NT2/D1 (cell line): ENCODE results near the gene APC.

Source experiments
- DNase-seq: peaks from one replicate; pipeline ENCODE4 v3.0.0-alpha.2; 2011; ENCODE audit warnings: low read depth, low spot score
- H3K27me3 ChIP-seq: 2 replicates; pipeline ENCODE4 v1.6.0; 2011; ENCODE audit warnings: mild to moderate bottlenecking; ENCODE audit not compliant: insufficient read length, insufficient read depth
- H3K36me3 ChIP-seq: 2 replicates; pipeline ENCODE4 v1.6.1; 2011; ENCODE audit warnings: mild to moderate bottlenecking, low read length, mixed read lengths; ENCODE audit not compliant: insufficient read depth, insufficient read length
- H3K4me1 ChIP-seq: 2 replicates; pipeline ENCODE4 v1.5.1; 2011; ENCODE audit not compliant: insufficient read depth, insufficient read length
- H3K4me3 ChIP-seq: 2 replicates; pipeline ENCODE4 v1.5.1; 2011; ENCODE audit warnings: low read depth; ENCODE audit not compliant: insufficient read length
- H3K9ac ChIP-seq: 2 replicates; pipeline ENCODE4 v1.6.0; 2011; ENCODE audit warnings: low read depth; ENCODE audit not compliant: insufficient read length
- H3K9me3 ChIP-seq: 2 replicates; pipeline ENCODE4 v1.5.1; 2011; ENCODE audit warnings: mild to moderate bottlenecking, low read length; ENCODE audit not compliant: insufficient read depth
- SUZ12 ChIP-seq: IDR thresholded peaks from 2 replicates; pipeline ENCODE4 v1.6.1; 2011; ENCODE audit not compliant: insufficient read length, insufficient read depth; ENCODE audit errors: extremely low read depth
- YY1 ChIP-seq: IDR thresholded peaks from 2 replicates; pipeline ENCODE4 v1.6.1; 2011; ENCODE audit not compliant: insufficient read length, insufficient read depth
- ZNF274 ChIP-seq: IDR thresholded peaks from 2 replicates; pipeline ENCODE4 v1.6.1; 2011; ENCODE audit warnings: mild to moderate bottlenecking, low read depth, low read length

Gene APC

DNA sequence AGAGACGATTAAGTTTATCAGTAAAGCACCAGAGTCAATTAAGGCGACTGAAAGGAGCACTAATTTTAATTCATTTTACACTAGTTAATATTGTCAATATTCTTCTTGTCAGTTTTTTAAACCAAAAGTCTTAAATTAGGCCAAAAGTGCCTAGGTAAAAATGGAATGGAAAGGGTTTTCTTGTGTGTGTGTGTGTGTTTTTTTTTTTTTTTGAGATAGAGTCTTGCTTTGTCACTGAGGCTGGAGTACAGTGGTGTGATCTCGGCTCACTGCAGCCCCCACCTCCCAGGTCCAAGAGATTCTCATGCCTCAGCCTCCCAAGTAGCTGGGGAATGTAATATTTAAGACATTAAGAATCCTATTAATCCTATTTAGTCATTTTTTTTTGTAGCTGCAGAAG, 3.1 kb upstream of the APC start:
- Histone ChIP-seq H3K9me3 (no peaks in the 10 kb centered on the region), H3K27me3 (no peaks in the 10 kb centered on the region), H3K4me3 (no peak overlapping the region), H3K36me3 (no peaks in the 10 kb centered on the region), H3K9ac (no peak overlapping the region), H3K4me1 (no peaks in the 10 kb centered on the region)
- TF ChIP-seq YY1 (no peak), ZNF274 (no peak), SUZ12 (no peak)
- DNase-seq = no peak

GRCh38 chr5:112735702-112736101, 2.0 kb upstream of the APC start:
- Histone ChIP-seq H3K36me3 (no peaks in the 10 kb centered on the region), H3K4me1 (no peaks in the 10 kb centered on the region), H3K9me3 (no peaks in the 10 kb centered on the region), H3K27me3 (no peaks in the 10 kb centered on the region), H3K4me3 (no peak overlapping the region), H3K9ac (no peak overlapping the region)
- no peak for DNase-seq
- TF ChIP-seq YY1 = no peak
- TF ChIP-seq SUZ12 = no peak
- no peak for TF ChIP-seq ZNF274

DNA sequence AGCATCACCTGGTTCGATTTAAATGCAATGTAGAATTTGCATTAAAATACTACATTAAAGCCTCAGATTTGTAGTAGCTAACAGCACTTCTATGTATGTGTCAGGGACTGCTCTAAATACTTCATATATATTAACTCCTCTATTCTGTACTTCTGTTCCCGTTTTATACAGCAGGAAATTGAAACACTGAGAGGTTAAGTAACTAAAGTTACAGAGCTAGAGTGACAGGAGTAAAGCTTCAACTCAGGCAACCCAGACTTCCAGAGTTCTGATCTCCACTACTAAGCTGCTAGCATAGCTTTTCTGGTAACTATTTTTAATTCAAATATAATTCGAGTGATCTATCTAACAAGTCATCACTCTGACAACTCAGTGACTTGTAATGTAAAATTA, 619 bp upstream of the APC start:
- no peak for DNase-seq
- peak overlapping the region; percentile 56 for H3K9ac ChIP-seq
- no peak for TF ChIP-seq ZNF274
- TF ChIP-seq YY1 = no peak
- TF ChIP-seq SUZ12 = no peak
- no peaks in the 10 kb centered on the region for H3K36me3 ChIP-seq
- no peaks in the 10 kb centered on the region for H3K27me3 ChIP-seq
- peak overlapping the region; percentile 49 for H3K4me3 ChIP-seq
- no peaks in the 10 kb centered on the region for H3K9me3 ChIP-seq
- no peaks in the 10 kb centered on the region for H3K4me1 ChIP-seq

GRCh38 chr5:112738191-112738560, 491 bp downstream of the APC start:
- DNase-seq = no peak
- peak overlapping the region; percentile 49 for H3K4me3 ChIP-seq
- no peak overlapping the region for H3K9ac ChIP-seq
- no peaks in the 10 kb centered on the region for H3K9me3 ChIP-seq
- no peaks in the 10 kb centered on the region for H3K27me3 ChIP-seq
- TF ChIP-seq SUZ12 (no peak), ZNF274 (no peak), YY1 (no peak)
- H3K4me1 ChIP-seq = no peaks in the 10 kb centered on the region
- H3K36me3 ChIP-seq = no peaks in the 10 kb centered on the region

- no peak for TF ChIP-seq YY1
- TF ChIP-seq SUZ12 = no peak
- no peak for TF ChIP-seq ZNF274
- Histone ChIP-seq H3K4me3 (no peak overlapping the region), H3K9ac (no peak overlapping the region), H3K36me3 (no peaks in the 10 kb centered on the region), H3K27me3 (no peaks in the 10 kb centered on the region), H3K9me3 (no peaks in the 10 kb centered on the region), H3K4me1 (no peaks in the 10 kb centered on the region)
- no peak for DNase-seq
These were observed 4.7 kb downstream of the APC start for GRCh38 chr5:112742424-112742823.

DNA sequence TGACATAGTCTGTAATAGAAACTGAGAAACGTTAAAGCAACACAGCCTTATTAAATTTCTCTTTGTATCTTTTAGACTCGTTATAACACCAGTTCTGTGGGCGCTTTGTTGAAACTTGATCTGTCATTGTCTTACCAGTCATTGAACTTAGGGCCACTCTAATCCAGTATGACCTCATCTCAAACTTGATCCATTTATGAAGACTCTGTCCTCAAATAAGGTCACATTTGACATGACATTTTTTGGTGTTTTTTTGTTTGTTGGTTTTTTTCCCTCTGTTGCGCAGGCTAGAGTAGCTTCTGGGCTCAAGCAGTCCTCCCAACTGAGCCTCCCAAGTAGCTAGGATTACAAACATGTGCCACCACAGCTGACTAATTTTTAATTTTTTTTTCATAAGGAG, 5.9 kb downstream of the APC start:
- Histone ChIP-seq H3K9ac (no peak overlapping the region), H3K4me1 (no peaks in the 10 kb centered on the region), H3K36me3 (no peaks in the 10 kb centered on the region), H3K9me3 (no peaks in the 10 kb centered on the region), H3K27me3 (no peaks in the 10 kb centered on the region), H3K4me3 (no peak overlapping the region)
- TF ChIP-seq SUZ12 (no peak), YY1 (no peak), ZNF274 (no peak)
- no peak for DNase-seq

- TF ChIP-seq SUZ12 = no peak
- TF ChIP-seq ZNF274 = no peak
- Histone ChIP-seq H3K36me3 (no peaks in the 10 kb centered on the region), H3K27me3 (no peaks in the 10 kb centered on the region), H3K9ac (no peak overlapping the region), H3K9me3 (no peaks in the 10 kb centered on the region), H3K4me1 (no peaks in the 10 kb centered on the region), H3K4me3 (no peak overlapping the region)
- DNase-seq = no peak
These were observed 14.7 kb downstream of the APC start for GRCh38 chr5:112752335-112752734.

GRCh38 chr5:112755703-112756102, 18.0 kb downstream of the APC start:
- no peaks in the 10 kb centered on the region for H3K36me3 ChIP-seq
- TF ChIP-seq ZNF274 = no peak
- TF ChIP-seq SUZ12 = no peak
- no peak for TF ChIP-seq YY1
- H3K9ac ChIP-seq = no peak overlapping the region
- no peaks in the 10 kb centered on the region for H3K9me3 ChIP-seq
- no peak overlapping the region for H3K4me3 ChIP-seq
- no peaks in the 10 kb centered on the region for H3K27me3 ChIP-seq
- H3K4me1 ChIP-seq = no peaks in the 10 kb centered on the region
- no peak for DNase-seq
